SU-DHL-6 (cell line): Measurements from ENCODE around the gene RPTOR.

Experiments used
- H2AFZ ChIP-seq: fragments of 200-600 bp; sonication (generic); 2 replicates; pipeline ENCODE4 v1.6.1; 2014; ENCODE audit warnings: low read depth, mild to moderate bottlenecking, moderate library complexity, mixed read lengths, antibody characterized with exemption, low read length; ENCODE audit not compliant: severe bottlenecking
- H3F3A ChIP-seq: fragments of 200-600 bp; shearing (Covaris generic); 2 replicates; pipeline ENCODE4 v1.6.0; 2016; ENCODE audit warnings: antibody characterized with exemption, mild to moderate bottlenecking; ENCODE audit not compliant: insufficient read depth
- H3K27ac ChIP-seq: fragments of 200-600 bp; sonication (generic); 2 replicates; pipeline ENCODE4 v1.5.1; 2016; ENCODE audit warnings: low read depth, mild to moderate bottlenecking, low read length, moderate library complexity, mixed read lengths
- H3K27me3 ChIP-seq: fragments of 200-600 bp; sonication (generic), shearing (Covaris generic); 2 replicates; pipeline ENCODE4 v1.6.0; 2014; ENCODE audit warnings: mild to moderate bottlenecking, low read length
- H3K36me3 ChIP-seq: fragments of 200-600 bp; sonication (generic); 2 replicates; pipeline ENCODE4 v1.6.1; 2014; ENCODE audit warnings: mild to moderate bottlenecking, low read length, mixed read lengths
- H3K4me2 ChIP-seq: fragments of 300-600, 200-600 bp; shearing (Covaris generic), sonication (generic); 2 replicates; pipeline ENCODE4 v1.6.0; 2014; ENCODE audit warnings: low read length, low read depth, mild to moderate bottlenecking; ENCODE audit not compliant: poor library complexity, severe bottlenecking
- H3K4me3 ChIP-seq: fragments of 200-600 bp; sonication (generic); 2 replicates; pipeline ENCODE4 v1.5.1; 2014; ENCODE audit warnings: antibody characterized with exemption, low read length, mild to moderate bottlenecking, mixed read lengths; ENCODE audit not compliant: insufficient read depth, poor library complexity, severe bottlenecking
- H3K79me2 ChIP-seq: fragments of 200-600 bp; sonication (generic); 2 replicates; pipeline ENCODE4 v1.6.1; 2014; ENCODE audit warnings: mild to moderate bottlenecking, low read length, moderate library complexity; ENCODE audit not compliant: insufficient read depth
- H3K9ac ChIP-seq: fragments of 200-600 bp; sonication (generic); 2 replicates; pipeline ENCODE4 v1.7.0; 2014; ENCODE audit warnings: mild to moderate bottlenecking, low read length
- H3K9me2 ChIP-seq: fragments of 200-600 bp; sonication (generic); replicated peaks from 2 replicates; pipeline ENCODE4 v1.6.1; 2014; ENCODE audit warnings: low read length; ENCODE audit not compliant: insufficient read depth
- H3K9me3 ChIP-seq: fragments of 200-600 bp; sonication (generic); 2 replicates; pipeline ENCODE4 v1.6.1; 2014; ENCODE audit warnings: low read length, mixed read lengths; ENCODE audit not compliant: insufficient read depth
- H4K20me1 ChIP-seq: fragments of 200-600 bp; sonication (generic); 2 replicates; pipeline ENCODE4 v1.6.1; 2014; ENCODE audit warnings: low read depth, mild to moderate bottlenecking, antibody characterized with exemption, low read length, moderate library complexity, mixed read lengths
- EZH2phosphoT487 ChIP-seq: fragments of 200-600 bp; sonication (generic), shearing (Covaris generic); conservative IDR thresholded peaks from 2 replicates; pipeline ENCODE4 v1.6.1; 2018; ENCODE audit warnings: mild to moderate bottlenecking, antibody characterized with exemption, low read length, moderate library complexity, mixed read lengths
- TF ChIP-seq, protein P1 (sequence below): fragments of 200-600 bp; sonication (generic); IDR thresholded peaks from one replicate; pipeline ENCODE4 v1.5.1; 2017; ENCODE audit warnings: antibody characterized with exemption, mild to moderate bottlenecking, low read length, moderate library complexity; ENCODE audit not compliant: insufficient read depth, poor library complexity, severe bottlenecking

RPTOR gene

DNA sequence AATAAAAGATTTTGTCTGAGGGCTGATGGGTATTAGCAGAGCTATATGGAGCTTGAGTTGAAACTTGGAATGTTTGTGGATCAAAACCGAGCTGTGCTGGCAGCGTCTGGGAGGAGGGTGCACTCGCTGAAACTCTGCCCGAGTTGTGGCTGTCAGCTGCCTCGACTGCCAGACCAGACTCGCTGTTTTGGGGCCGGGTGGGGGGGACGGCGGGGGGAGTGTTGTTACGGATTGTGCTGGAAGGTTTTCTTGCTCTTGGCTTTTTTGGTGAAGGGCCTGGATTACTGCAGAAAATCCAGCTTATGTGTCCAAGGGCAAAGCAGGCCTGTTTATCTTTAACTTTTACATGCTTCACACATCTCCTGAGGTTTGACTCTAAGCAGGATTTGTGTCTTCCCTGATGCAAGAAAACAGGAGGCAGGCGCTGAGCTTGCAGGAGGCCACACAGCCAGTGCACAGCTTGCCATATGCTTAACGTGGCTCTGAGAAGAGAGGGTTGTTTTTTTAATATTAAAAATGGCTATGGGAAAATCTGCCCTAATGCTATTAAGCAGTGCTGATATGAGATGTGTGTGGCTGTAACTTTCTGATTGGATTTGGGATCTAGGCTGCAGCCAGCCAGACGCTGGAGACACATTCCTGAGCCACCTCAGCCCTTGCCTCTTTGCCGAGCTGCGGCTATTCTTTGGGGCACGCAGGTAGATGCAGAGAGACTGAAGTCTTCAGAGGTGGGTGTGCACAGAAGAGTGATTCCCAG, 20.5 kb upstream of the RPTOR start:
- H3K27ac ChIP-seq = no peak overlapping the region
- no peaks in the 10 kb centered on the region for H4K20me1 ChIP-seq
- no peaks in the 10 kb centered on the region for H3K27me3 ChIP-seq
- no peak overlapping the region for H3K4me3 ChIP-seq
- H3K4me2 ChIP-seq = no peak overlapping the region
- no peaks in the 10 kb centered on the region for H3K36me3 ChIP-seq
- H3K79me2 ChIP-seq = no peaks in the 10 kb centered on the region
- H3K9ac ChIP-seq = no peak overlapping the region
- no peaks in the 10 kb centered on the region for H3K9me2 ChIP-seq
- no peaks in the 10 kb centered on the region for H3K9me3 ChIP-seq
- no peak overlapping the region for H2AFZ ChIP-seq
- no peaks in the 10 kb centered on the region for H3F3A ChIP-seq
- no peak for TF ChIP-seq EZH2phosphoT487
- TF ChIP-seq, protein P1, sequence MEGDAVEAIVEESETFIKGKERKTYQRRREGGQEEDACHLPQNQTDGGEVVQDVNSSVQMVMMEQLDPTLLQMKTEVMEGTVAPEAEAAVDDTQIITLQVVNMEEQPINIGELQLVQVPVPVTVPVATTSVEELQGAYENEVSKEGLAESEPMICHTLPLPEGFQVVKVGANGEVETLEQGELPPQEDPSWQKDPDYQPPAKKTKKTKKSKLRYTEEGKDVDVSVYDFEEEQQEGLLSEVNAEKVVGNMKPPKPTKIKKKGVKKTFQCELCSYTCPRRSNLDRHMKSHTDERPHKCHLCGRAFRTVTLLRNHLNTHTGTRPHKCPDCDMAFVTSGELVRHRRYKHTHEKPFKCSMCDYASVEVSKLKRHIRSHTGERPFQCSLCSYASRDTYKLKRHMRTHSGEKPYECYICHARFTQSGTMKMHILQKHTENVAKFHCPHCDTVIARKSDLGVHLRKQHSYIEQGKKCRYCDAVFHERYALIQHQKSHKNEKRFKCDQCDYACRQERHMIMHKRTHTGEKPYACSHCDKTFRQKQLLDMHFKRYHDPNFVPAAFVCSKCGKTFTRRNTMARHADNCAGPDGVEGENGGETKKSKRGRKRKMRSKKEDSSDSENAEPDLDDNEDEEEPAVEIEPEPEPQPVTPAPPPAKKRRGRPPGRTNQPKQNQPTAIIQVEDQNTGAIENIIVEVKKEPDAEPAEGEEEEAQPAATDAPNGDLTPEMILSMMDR = no peak

- Histone ChIP-seq H3K4me2 (no peak overlapping the region), H3K9me2 (no peaks in the 10 kb centered on the region), H3K36me3 (no peaks in the 10 kb centered on the region), H3K27me3 (no peaks in the 10 kb centered on the region), H3K9me3 (no peaks in the 10 kb centered on the region), H3K4me3 (no peak overlapping the region), H3K79me2 (no peaks in the 10 kb centered on the region), H3K27ac (no peak overlapping the region), H4K20me1 (no peaks in the 10 kb centered on the region), H3K9ac (no peak overlapping the region), H3F3A (no peaks in the 10 kb centered on the region), H2AFZ (no peak overlapping the region)
- TF ChIP-seq, protein P1 = no peak
- TF ChIP-seq EZH2phosphoT487 = no peak
Observed at GRCh38 chr17:80526116-80526910, 18.3 kb upstream of the RPTOR start.

DNA sequence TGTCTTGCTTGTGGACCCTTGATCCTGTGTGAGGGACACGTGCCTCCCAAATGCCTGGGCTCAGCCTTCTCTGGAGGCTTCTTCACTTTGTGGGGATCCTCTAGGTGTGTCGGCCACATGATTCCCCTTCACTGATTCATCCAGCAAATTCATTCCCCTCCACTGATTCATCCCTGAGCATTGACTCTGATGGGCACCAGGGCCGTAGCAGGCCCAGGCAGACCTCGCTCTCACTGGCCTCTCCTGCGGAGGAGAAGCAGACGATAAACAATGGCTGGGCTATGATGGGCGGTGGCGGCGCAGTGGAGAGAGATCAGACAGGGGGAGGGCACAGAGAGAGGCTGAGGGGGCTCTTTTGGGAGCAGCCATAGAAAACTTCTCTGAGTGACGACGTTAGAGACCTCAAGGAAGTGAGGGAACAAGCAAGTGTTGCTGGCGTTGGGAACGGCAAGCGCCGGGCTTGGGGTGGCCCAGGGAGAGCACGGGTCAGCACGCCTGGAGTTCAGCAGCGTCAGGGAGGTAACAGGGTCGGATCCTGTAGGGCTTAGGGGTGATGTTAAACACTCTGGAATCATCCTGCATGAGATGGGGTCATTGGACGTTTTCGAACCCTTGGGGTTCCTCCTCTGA, 17.5 kb upstream of the RPTOR start:
- Histone ChIP-seq H3K36me3 (no peaks in the 10 kb centered on the region), H3K9me3 (no peaks in the 10 kb centered on the region), H2AFZ (no peak overlapping the region), H3K27ac (no peak overlapping the region), H3K4me2 (no peak overlapping the region), H3K27me3 (no peaks in the 10 kb centered on the region), H3K9ac (no peak overlapping the region), H3F3A (no peaks in the 10 kb centered on the region), H3K9me2 (no peaks in the 10 kb centered on the region), H3K79me2 (no peaks in the 10 kb centered on the region), H3K4me3 (no peak overlapping the region), H4K20me1 (no peaks in the 10 kb centered on the region)
- TF ChIP-seq EZH2phosphoT487 = no peak
- TF ChIP-seq, protein P1 = no peak
